ENCODE data around the gene RPTOR.

The RPTOR gene

GRCh38 chr17:80917716-80918560 lies 373.3 kb downstream of the RPTOR start:
- peaks cover 0 to 65% (median 31%) of the 10 kb centered on the region in 5 donors for H3K36me3 ChIP-seq (ENCODE audit: control insufficient read depth in 5 of 5, insufficient read depth in 5 of 5, low read length in 5 of 5)
- H3K4me1 ChIP-seq (ENCODE audit: control insufficient read depth in 5 of 5, insufficient read depth in 5 of 5, low read length in 5 of 5), result peaks cover 0 to 20% (median 2%) of the 10 kb centered on the region in 5 donors
- no peak overlapping the region for H3K9ac ChIP-seq (ENCODE audit: low read length in 5 of 5)
- H3K27ac ChIP-seq (ENCODE audit: low read depth, low read length), result no peak overlapping the region
- H3K27me3 ChIP-seq (ENCODE audit: control insufficient read depth in 5 of 5, insufficient read depth in 4 of 5, low read length in 5 of 5), result no peaks in the 10 kb centered on the region
- H3K4me3 ChIP-seq (ENCODE audit: low read depth in 1 of 5, low read length in 5 of 5), result no peak overlapping the region
- no peaks in the 10 kb centered on the region for H3K9me3 ChIP-seq (ENCODE audit: control insufficient read depth in 5 of 5, low read length in 5 of 5)

GRCh38 chr17:80918731-80919130 lies 374.1 kb downstream of the RPTOR start:
- H3K27ac ChIP-seq (ENCODE audit: low read depth, low read length), result no peak overlapping the region
- peaks cover 0 to 71% (median 39%) of the 10 kb centered on the region in 5 donors for H3K36me3 ChIP-seq (ENCODE audit: control insufficient read depth in 5 of 5, insufficient read depth in 5 of 5, low read length in 5 of 5)
- H3K9me3 ChIP-seq (ENCODE audit: control insufficient read depth in 5 of 5, low read length in 5 of 5), result no peaks in the 10 kb centered on the region
- H3K9ac ChIP-seq (ENCODE audit: low read length in 5 of 5), result no peak overlapping the region
- H3K27me3 ChIP-seq (ENCODE audit: control insufficient read depth in 5 of 5, insufficient read depth in 4 of 5, low read length in 5 of 5), result no peaks in the 10 kb centered on the region
- H3K4me1 ChIP-seq (ENCODE audit: control insufficient read depth in 5 of 5, insufficient read depth in 5 of 5, low read length in 5 of 5), result peaks cover 0 to 20% (median 2%) of the 10 kb centered on the region in 5 donors
- H3K4me3 ChIP-seq (ENCODE audit: low read depth in 1 of 5, low read length in 5 of 5), result no peak overlapping the region

- peaks cover 0 to 20% (median 2%) of the 10 kb centered on the region in 5 donors for H3K4me1 ChIP-seq (ENCODE audit: control insufficient read depth in 5 of 5, insufficient read depth in 5 of 5, low read length in 5 of 5)
- no peaks in the 10 kb centered on the region for H3K27me3 ChIP-seq (ENCODE audit: control insufficient read depth in 5 of 5, insufficient read depth in 4 of 5, low read length in 5 of 5)
- H3K27ac ChIP-seq (ENCODE audit: low read depth, low read length), result no peak overlapping the region
- H3K9me3 ChIP-seq (ENCODE audit: control insufficient read depth in 5 of 5, low read length in 5 of 5), result no peaks in the 10 kb centered on the region
- peaks cover 0 to 72% (median 48%) of the 10 kb centered on the region in 5 donors for H3K36me3 ChIP-seq (ENCODE audit: control insufficient read depth in 5 of 5, insufficient read depth in 5 of 5, low read length in 5 of 5)
- no peak overlapping the region for H3K4me3 ChIP-seq (ENCODE audit: low read depth in 1 of 5, low read length in 5 of 5)
- no peak overlapping the region for H3K9ac ChIP-seq (ENCODE audit: low read length in 5 of 5)
Measured at GRCh38 chr17:80919331-80920311, 375.0 kb downstream of the RPTOR start.

GRCh38 chr17:80920441-80920840 lies 375.8 kb downstream of the RPTOR start:
- no peak overlapping the region for H3K9ac ChIP-seq (ENCODE audit: low read length in 5 of 5)
- no peaks in the 10 kb centered on the region for H3K27me3 ChIP-seq (ENCODE audit: control insufficient read depth in 5 of 5, insufficient read depth in 4 of 5, low read length in 5 of 5)
- H3K9me3 ChIP-seq (ENCODE audit: control insufficient read depth in 5 of 5, low read length in 5 of 5), result no peaks in the 10 kb centered on the region
- H3K4me3 ChIP-seq (ENCODE audit: low read depth in 1 of 5, low read length in 5 of 5), result no peak overlapping the region
- H3K27ac ChIP-seq (ENCODE audit: low read depth, low read length), result no peak overlapping the region
- H3K4me1 ChIP-seq (ENCODE audit: control insufficient read depth in 5 of 5, insufficient read depth in 5 of 5, low read length in 5 of 5), result peaks cover 0 to 20% (median under 1%) of the 10 kb centered on the region in 5 donors
- peaks cover 0 to 80% (median 56%) of the 10 kb centered on the region in 5 donors for H3K36me3 ChIP-seq (ENCODE audit: control insufficient read depth in 5 of 5, insufficient read depth in 5 of 5, low read length in 5 of 5)

GRCh38 chr17:80921159-80921558 lies 376.5 kb downstream of the RPTOR start:
- Histone ChIP-seq H3K27ac (ENCODE audit: low read depth, low read length) (no peak overlapping the region), H3K27me3 (ENCODE audit: control insufficient read depth in 5 of 5, insufficient read depth in 4 of 5, low read length in 5 of 5) (no peaks in the 10 kb centered on the region), H3K36me3 (ENCODE audit: control insufficient read depth in 5 of 5, insufficient read depth in 5 of 5, low read length in 5 of 5) (peaks cover 0 to 83% (median 55%) of the 10 kb centered on the region in 5 donors), H3K9ac (ENCODE audit: low read length in 5 of 5) (no peak overlapping the region), H3K9me3 (ENCODE audit: control insufficient read depth in 5 of 5, low read length in 5 of 5) (no peaks in the 10 kb centered on the region), H3K4me3 (ENCODE audit: low read depth in 1 of 5, low read length in 5 of 5) (no peak overlapping the region), H3K4me1 (ENCODE audit: control insufficient read depth in 5 of 5, insufficient read depth in 5 of 5, low read length in 5 of 5) (peaks cover 0 to 26% (median 6%) of the 10 kb centered on the region in 5 donors)

- Histone ChIP-seq H3K9ac (ENCODE audit: low read length in 5 of 5) (no peak overlapping the region), H3K36me3 (ENCODE audit: control insufficient read depth in 5 of 5, insufficient read depth in 5 of 5, low read length in 5 of 5) (peaks cover 0 to 84% (median 53%) of the 10 kb centered on the region in 5 donors), H3K9me3 (ENCODE audit: control insufficient read depth in 5 of 5, low read length in 5 of 5) (no peaks in the 10 kb centered on the region), H3K4me1 (ENCODE audit: control insufficient read depth in 5 of 5, insufficient read depth in 5 of 5, low read length in 5 of 5) (peaks cover under 1 to 30% (median 14%) of the 10 kb centered on the region in 5 donors), H3K4me3 (ENCODE audit: low read depth in 1 of 5, low read length in 5 of 5) (no peak overlapping the region), H3K27ac (ENCODE audit: low read depth, low read length) (no peak overlapping the region), H3K27me3 (ENCODE audit: control insufficient read depth in 5 of 5, insufficient read depth in 4 of 5, low read length in 5 of 5) (no peaks in the 10 kb centered on the region)
Measured at GRCh38 chr17:80921741-80922579, 377.3 kb downstream of the RPTOR start.

- Histone ChIP-seq H3K36me3 (ENCODE audit: control insufficient read depth in 5 of 5, insufficient read depth in 5 of 5, low read length in 5 of 5) (peaks cover 0 to 84% (median 52%) of the 10 kb centered on the region in 5 donors), H3K27ac (ENCODE audit: low read depth, low read length) (no peak overlapping the region), H3K27me3 (ENCODE audit: control insufficient read depth in 5 of 5, insufficient read depth in 4 of 5, low read length in 5 of 5) (no peaks in the 10 kb centered on the region), H3K4me1 (ENCODE audit: control insufficient read depth in 5 of 5, insufficient read depth in 5 of 5, low read length in 5 of 5) (peaks cover 4 to 37% (median 22%) of the 10 kb centered on the region in 5 donors), H3K9me3 (ENCODE audit: control insufficient read depth in 5 of 5, low read length in 5 of 5) (no peaks in the 10 kb centered on the region), H3K9ac (ENCODE audit: low read length in 5 of 5) (no peak overlapping the region), H3K4me3 (ENCODE audit: low read depth in 1 of 5, low read length in 5 of 5) (no peak overlapping the region)
Measured at GRCh38 chr17:80922580-80923160, 378.0 kb downstream of the RPTOR start.

- H3K9me3 ChIP-seq (ENCODE audit: control insufficient read depth in 5 of 5, low read length in 5 of 5), result no peaks in the 10 kb centered on the region
- no peaks in the 10 kb centered on the region for H3K27me3 ChIP-seq (ENCODE audit: control insufficient read depth in 5 of 5, insufficient read depth in 4 of 5, low read length in 5 of 5)
- no peak overlapping the region for H3K9ac ChIP-seq (ENCODE audit: low read length in 5 of 5)
- no peak overlapping the region for H3K27ac ChIP-seq (ENCODE audit: low read depth, low read length)
- H3K36me3 ChIP-seq (ENCODE audit: control insufficient read depth in 5 of 5, insufficient read depth in 5 of 5, low read length in 5 of 5), result peaks cover 0 to 76% (median 47%) of the 10 kb centered on the region in 5 donors
- H3K4me3 ChIP-seq (ENCODE audit: low read depth in 1 of 5, low read length in 5 of 5), result no peak overlapping the region
- peaks cover 4 to 38% (median 24%) of the 10 kb centered on the region in 5 donors for H3K4me1 ChIP-seq (ENCODE audit: control insufficient read depth in 5 of 5, insufficient read depth in 5 of 5, low read length in 5 of 5)
Measured at GRCh38 chr17:80923211-80924110, 378.8 kb downstream of the RPTOR start.

All from subcutaneous abdominal adipose tissue (tissue), 5 donors.